DND-41 (cell line): ENCODE measurements around the gene WDR41.

Experiments used
- CTCF ChIP-seq: IDR thresholded peaks from 2 replicates; pipeline ENCODE4 v1.5.1; 2012; ENCODE audit warnings: borderline replicate concordance, low read length, moderate library complexity, mild to moderate bottlenecking; ENCODE audit not compliant: poor library complexity, severe bottlenecking; ENCODE audit errors: extremely low read depth
- EZH2 ChIP-seq: IDR thresholded peaks from 3 replicates; pipeline ENCODE4 v1.6.1; 2012; ENCODE audit warnings: borderline replicate concordance, low read depth, mild to moderate bottlenecking, moderate library complexity, low read length, inconsistent platforms; ENCODE audit not compliant: severe bottlenecking

- TF ChIP-seq CTCF (no peak), EZH2 (no peak)
Observed at GRCh38 chr5:77452351-77452750, 39.8 kb downstream of the WDR41 start.
